HG02571 (cell line): Measurements from ENCODE around the gene VBP1.
"Not testable (repeated sequence)": the region's sequence is repeated elsewhere in the genome, so short reads cannot be mapped to it uniquely, and the experiment has no call there.

ENCODE experiments used
- ATAC-seq: cut with Tn5 transposase; IDR thresholded peaks from one replicate; pipeline ENCODE4 v1.9.1; 2021; ENCODE audit warnings: mild to moderate bottlenecking, moderate library complexity; ENCODE audit not compliant: unreplicated experiment

VBP1 gene

DNA sequence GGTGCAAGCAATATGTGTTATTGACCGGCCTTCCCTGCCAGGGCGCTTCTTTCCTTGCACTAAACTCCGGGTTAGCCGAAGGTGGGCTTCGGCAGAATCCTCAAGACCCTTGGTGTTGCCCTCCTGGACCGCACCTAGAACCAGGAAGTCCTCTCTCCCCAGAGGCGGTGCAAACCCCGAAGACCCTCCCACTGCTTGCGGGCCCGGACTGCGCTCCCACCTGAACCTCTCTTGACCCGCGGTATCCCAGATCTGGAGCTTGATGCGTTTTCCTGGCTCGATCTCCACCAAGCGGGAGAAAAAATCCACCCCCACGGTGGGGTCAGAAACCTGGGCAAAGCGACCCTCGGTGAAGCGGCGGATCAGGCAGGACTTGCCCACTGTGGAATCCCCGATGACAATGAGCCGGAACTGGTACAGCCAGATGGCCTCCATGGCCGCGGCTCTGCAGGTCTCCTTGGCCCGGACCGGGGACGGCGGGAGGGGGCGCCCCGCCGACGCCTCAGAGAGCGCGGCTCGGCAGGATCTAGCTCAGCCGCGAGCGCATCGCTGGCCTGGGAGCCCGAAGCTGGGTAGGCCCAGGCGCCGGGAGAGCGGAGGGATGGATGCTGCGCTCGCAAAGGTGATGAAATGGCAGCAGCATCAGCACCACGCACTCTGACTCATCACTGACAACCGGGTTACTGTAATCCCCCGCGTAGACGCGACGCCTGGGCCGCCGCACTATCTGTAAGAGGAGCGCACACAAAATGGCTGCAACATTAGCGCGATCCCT lies 47.8 kb downstream of the VBP1 start, which contains the start of gene RAB39B:
TSS of gene RAB39B (minus strand) at position 638 of the 775 bp plus-strand sequence. CDS start at position 435, 203 bp downstream.
- peak; percentile 88 for ATAC-seq

DNA sequence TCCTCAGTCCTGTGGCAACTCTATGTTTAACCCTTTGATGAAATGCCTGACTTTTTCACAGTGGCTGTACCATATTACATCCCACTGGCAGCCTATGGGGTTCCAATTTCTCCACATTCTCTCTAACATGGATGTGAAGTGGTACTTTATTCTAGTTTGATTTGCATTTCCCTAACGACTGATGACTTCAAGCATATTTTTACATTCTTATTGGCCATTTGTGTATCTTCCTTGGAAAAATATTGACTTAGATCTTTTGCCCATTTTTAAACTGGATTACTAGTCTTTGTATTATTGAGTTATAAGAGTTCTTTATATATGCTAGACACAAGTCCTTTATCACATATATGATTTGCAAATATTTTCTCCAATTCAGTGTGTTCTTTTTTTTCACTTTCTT lies 50.2 kb downstream of the VBP1 start:
- no peak for ATAC-seq

DNA sequence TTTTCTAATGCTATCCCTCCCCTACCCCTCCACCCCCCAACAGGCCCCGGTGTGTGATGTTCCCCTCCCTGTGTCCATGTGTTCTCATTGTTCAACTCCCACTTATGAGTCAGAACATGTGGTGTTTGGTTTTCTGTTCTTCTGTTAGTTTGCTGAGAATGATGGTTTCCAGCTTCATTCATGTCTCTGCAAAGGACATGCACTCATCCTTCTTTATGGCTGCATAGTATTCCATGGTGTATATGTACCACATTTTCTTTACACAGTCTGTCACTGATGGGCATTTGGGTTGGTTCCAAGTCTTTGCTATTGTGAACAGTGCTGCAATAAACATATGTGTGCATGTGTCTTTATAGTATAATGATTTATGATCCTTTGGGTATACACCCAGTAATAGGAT lies 51.7 kb downstream of the VBP1 start:
- ATAC-seq = not testable (repeated sequence)

DNA sequence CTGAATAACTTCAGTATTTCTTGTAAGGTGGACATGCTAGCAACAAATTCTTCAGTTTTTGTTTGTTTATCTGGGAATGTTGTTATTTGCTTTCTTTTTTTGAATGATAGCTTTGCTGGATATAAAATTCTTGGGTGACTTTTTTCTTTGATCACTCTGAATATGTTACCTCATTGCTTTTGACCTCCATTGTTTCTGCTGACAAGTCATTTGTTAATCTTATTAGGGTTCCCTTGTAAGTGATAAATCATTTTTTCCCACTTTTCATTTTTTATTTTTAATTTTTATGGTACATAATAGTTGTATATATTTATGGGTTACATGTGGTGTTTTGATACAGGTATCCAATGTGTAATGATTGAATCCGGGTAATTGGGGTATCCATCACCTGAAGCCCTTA lies 54.7 kb downstream of the VBP1 start:
- ATAC-seq = no peak

DNA sequence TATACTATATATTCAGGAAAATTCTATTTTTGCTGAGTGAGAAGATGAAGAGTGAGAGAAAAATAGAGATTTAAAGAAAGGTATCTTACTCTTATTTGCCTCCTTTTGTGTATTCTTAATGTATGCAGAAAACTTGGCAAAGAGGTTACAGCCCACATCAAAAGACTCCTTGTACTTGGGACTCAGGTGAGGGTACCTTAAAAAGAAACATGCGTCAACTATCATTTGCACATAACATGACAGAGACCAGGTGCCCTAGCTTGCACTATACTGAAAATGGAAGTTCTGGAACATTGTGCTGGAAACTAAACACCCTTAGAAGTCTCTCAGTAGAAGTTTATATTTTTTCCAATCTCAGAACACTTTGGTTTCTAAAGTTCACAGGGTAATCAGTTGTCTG lies 63.6 kb downstream of the VBP1 start:
- no peak for ATAC-seq
